SHP77 (cell line): ENCODE measurements around the gene SYNJ1.
"Not testable (repeated sequence)": the region's sequence is repeated elsewhere in the genome, so short reads cannot be mapped to it uniquely, and the experiment has no call there.

Experiments
- DNase-seq, 2 experiments: peaks; one replicate each; lab custom pipeline; 2025; lab: John Stamatoyannopoulos, UW

Gene SYNJ1

DNA sequence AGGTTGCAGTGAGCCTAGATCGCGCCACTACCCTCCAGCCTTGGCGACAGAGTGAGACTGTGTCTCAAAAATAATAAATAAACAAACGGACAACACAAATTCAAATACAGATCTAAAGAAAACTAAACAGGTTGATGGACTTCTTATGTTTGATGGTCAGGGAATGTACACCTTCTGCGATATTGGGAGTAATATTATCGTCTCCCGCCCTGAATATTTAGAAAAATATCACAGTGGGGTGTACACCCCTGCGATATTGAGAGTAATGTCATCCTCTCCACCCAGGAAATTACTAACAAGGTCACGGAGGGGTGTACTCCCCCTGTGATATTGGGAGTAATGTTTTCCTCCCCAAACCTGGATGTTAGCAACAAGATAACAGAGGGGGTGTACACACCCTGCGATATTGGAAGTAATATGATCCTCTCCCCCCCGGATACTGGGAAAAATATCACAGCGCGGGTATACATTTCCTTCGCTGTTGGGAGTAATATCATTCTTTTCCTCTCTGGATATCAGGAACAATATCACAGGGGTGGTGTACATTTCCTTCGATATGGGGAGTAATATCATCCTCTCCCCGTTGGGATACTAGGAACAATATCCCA, 114.3 kb downstream of the SYNJ1 start:
- DNase-seq, result no peak

DNA sequence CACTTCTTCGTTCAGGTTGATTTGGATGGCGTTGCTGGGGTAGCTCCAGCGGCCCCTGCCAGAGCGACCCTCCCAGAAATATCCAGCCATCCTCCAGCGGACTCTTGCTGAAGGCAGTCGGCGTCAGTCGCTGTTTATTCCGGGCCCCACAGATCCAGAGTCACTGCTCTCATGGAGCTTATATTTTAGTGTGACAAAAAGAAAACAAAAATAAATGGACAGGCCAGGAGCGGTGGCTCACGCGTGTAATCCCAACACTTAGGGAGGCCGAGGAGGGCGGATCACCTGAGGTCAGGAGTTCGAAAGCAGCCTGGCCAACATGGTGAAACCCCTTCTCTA, 114.8 kb downstream of the SYNJ1 start:
- DNase-seq, result no peak

DNA sequence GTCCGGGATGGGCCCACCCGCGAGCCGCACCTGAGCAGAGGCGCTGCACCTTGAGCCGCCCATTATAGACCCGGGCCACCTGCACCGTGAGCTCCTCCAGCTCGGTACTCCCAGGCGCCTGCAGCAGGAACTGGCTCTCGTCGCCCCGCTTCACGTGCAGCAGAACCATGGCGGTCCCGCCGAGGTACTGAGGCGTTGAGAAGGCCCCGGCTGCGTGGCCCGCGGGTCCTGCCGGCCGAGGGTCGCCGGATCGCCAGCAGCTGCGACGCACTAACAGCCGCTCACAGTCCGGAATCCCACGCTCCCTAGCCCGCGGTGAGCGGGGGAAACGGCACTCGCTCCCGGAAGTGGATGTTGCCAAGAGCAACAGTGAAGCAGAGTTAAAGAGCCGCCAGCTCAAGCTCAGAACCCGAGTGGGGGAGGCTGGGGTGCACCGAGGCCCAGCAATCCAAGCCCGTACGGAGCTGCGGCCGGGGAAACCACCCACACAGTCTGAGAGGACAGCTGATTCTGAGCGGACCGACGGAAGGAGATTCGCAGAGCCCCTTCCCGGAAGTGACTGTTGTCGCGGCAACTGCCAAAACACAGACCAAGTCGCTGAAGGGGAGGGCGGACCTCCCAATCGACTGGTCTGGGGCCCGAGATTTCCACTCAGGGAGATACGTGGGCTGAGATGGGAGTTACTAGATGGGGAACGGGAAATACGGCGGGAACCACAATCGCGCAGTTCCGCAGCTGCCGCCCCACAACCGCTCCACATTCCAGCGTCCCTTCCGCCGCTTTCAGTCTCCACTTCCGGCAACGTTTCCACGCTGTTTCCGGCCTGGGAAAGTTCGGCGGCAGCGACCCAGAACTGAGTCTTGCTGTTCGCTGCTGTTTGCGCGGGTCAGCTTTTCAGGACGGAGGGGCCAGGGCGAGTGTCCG, 115.5 kb downstream of the SYNJ1 start, which contains the start of gene CFAP298:
CFAP298 (minus strand) TSS at position 303 of the 924 bp plus-strand sequence; CDS start at position 169, 134 bp downstream.
- DNase-seq, result peak; percentile 91 to 92

DNA sequence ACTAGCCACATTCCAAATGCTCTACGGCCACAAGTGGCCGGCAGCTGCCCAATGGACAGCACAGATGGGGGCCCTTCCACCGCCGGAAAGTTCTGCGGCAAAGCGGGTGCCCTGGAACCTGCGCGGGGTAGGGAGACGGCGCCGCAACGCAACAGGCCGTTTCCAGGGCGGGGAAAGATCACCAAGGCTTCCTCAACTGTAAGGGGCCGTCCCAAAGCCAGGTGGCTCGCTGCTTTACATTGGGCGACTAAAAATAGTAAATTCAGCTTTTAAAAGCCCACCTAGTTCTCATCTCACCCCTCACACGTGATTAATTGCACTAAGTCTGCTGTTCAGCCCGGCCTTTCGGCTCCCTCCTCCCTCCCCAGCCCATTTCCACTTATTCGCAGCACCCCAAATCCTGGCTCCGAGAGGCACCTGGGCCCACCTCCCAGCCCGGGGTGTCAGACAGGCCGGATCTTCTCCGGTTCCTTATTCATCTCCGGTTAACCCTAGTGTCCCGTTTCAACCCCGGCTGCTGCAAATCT, 116.3 kb downstream of the SYNJ1 start:
- peak in 1 of 2 experiments; percentile 8 for DNase-seq

DNA sequence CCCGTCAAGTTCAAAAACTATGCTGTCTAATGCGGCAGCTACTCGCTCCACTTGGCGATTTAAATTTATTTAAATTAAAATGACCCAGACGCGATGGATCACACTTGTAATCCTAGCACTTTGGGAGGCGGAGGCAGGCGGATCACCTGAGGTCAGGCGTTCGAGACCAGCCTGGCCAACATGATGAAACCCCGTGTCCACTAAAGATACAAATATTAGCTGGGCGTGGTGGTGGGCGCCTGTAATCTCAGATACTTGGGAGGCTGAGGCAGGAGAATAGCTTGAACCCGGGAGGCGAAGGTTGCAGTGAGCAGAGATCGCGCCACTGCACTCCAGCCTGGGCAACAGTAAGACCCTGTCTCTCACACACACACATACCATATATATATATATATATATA, 116.9 kb downstream of the SYNJ1 start:
- DNase-seq, result not testable (repeated sequence)

DNA sequence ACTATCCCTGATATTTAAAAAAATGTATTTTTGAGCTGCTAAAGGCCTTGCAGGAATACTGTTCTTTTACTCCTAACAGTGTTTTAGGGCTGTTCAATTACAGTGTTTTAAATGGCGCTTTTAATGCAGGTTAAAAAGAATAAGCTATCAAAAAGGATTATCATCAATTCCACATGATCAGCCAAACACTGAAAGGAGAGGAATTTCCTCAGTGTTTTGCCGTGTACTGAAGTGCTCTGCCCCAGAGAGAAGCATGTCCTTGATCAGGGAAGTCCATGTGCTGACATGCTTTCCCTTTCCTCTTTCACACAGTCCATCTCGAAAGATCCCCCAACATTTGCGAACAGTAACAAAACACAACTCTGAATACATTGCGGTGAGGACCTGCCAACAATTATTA, 119.0 kb downstream of the SYNJ1 start:
- DNase-seq, result no peak

DNA sequence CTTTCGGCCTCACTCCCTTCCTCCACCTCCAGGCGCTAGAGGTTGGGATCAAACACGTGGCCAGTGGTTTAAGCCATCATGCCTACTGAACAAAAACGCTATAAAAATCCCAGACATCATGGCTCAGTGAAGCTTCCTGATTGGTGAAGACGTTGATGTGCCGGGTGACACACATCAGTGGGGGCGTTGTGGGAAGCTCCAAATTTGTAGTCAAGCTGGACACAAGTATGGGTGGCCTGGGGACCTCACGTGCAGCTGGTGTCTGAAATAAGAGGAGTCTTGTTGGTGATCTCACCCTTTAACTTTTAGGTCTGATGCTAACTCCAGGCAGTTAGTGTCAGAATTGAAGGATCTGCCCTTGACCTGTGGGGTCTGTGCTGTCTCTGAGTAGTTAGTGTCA, 122.3 kb downstream of the SYNJ1 start:
- DNase-seq, result no peak

DNA sequence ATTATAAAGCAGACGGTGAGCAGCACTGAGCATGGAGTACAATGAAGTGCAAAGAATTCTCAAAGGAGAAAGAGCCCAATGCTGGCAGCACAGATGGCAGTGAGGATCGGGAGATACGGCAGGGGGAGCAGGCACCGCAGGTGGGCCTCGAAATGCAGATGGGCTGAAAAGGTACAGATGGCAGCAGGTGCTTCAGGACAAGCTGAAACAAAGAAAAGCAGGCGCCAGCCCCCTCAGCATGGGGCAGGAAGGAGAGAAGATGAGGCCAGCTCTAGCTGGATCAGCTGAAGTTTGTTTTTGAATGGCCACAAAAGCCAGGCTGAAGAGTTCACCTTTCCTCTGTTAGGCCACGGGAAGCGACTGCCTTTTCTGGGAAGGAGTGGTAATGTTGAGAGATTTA, 123.3 kb downstream of the SYNJ1 start:
- no peak for DNase-seq

DNA sequence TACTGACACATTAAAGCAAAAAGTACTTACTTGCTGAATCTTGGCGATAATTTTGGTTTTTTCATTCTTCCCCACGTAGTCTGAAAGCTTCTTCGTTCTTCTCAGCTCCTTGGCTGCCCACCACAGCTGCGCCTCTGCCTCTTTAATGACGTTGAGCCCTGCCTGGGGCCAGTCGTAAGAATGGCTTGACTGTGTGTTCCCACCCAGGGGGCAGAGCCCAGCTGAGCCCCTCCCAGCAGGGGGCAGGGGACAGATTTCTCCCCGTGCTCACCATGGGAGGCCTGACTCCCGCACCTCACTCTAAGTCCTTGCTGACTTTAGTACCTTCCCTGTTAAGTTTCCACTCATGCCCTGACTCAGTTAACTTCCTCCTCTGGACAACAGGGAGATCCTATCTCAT, 124.7 kb downstream of the SYNJ1 start:
- DNase-seq, result no peak

DNA sequence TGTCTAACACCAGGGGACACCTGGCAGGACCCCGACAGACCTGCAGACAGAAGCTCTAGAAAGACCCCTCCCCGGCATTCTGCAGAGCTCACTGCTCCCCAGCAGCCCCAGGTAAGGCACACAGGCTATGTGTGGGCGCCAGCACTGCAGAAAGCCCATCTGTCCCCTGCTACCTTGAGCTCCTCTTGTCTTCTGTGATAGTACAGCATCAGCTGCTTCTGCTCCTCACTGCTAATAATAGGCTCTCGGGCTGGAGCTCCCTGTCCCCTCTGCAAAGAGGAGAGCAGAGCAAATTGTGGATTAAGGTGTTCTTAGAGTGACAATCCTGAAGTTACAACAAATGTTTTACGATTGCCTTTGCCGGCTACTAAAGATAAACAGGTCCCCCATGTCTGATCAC, 125.7 kb downstream of the SYNJ1 start:
- DNase-seq, result no peak

DNA sequence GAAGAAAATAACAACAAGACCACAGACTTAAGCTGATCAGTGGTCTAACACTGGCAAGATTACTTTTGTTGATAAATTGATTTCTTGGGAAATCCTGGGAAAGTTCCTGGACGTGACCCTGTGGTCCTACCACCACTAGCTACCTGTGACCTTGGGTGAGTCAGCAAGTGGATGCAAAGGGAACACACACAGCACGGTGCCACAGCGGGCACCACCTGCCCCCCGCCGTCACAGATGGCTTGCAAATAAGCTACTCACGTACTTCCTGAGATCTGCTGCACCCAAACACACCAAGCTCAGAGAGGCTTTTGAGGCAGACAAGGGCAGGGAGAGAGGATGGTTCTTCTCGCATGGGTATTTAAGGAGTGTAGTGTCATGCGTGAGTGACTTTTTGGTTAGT, 128.3 kb downstream of the SYNJ1 start:
- no peak for DNase-seq

DNA sequence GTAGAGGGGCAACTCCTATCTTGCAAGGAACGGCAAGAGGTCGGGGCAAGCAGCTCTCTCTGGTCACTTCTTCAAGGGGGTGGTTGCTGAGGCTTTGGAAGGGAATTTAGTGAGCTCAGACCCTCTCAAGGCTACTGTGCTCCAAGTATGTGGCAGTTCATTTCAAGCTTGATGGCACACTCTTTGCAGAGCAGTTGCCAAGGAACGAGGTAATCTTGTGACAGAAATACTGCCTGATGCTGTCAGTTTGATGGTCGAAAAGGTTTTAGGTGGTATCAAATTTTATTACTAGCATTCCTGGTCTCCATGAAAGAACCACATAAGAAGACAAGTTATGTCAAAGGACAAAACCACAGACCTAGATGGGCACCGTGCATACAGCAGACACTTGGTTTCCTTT, 128.7 kb downstream of the SYNJ1 start:
- DNase-seq, result no peak

DNA sequence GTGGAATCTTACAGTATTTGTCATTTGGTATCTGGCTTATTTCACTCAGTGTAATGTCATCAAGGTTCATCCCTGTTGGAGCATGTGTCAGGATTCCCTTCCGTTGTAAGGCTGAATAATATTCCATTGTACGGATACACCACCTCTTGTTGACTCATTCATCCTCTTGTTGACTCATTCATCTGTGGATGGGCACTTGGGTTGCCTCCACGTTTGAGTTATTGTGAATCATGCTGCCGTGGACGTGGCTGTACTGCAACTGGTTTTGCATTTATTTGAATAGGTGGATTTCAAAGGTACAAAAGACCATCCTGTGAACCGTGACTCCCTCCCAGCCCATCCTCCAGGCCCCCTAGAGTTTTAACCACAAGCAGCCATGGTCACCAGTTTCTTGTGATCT, 130.6 kb downstream of the SYNJ1 start:
- DNase-seq, result no peak

DNA sequence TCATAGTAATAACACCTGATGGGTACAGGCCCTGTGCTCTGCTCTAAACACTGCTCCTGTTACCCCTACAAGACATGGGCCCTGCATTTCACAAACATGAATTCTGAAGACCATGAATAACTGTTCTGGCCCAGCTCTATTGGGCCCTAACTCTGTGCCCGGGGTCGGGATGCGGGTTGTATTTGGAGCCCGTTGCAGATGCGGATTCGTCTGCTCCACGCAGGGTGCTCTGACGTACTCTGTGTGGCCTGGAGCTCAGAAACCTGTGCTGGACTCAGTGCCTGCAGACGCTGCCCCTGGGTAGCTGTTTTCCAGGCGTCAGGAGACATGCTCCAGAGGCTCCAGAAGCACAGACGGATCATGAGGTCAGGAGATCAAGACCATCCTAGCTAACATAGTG, 132.4 kb downstream of the SYNJ1 start:
- DNase-seq, result no peak

DNA sequence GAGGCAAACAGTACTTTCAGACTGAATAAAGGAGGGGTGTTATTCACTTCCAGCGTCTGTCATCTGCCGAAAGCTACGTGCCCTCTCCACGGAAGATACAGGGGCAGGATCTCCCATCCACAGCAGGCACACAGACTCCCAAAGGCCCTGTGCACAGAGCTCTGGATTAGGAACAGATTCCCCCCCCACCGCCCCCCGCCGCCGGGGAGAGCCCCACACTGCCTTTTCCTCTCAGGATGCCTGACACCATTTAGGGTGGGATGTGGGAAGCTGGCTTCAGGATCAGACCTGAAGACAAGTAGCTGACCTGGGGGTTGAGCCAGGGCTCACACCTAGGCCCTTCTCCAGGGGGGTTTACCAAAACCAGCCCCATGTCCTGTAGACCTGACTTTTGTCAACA, 134.1 kb downstream of the SYNJ1 start:
- no peak for DNase-seq

DNA sequence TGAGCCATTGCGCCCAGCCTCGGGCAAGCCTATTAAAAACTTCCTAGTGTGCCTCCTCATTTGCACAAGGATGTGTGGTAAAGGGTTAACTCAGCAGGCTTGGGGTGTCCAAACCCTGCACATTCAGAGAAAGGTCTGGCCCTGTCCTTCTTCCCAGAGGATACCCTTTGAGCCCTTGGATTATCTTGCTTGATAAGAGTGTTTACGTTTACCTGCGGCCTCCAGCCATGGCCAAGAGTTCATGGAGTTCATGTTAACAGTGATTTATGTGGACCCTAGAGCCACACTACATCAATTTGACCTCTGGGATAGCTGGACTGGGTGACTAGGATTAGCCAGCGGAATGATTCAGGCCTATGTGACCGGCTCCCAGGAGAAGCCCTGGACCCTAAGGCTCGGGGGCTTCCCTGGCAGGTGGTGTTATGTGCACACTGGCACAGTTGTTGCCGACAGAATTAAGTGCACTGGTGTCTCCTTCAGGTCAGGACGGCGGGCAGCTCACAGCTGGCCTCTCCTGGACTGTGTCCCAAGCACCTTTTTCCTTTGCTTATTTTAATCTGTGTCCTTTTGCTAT, 134.8 kb downstream of the SYNJ1 start:
- DNase-seq, result no peak

DNA sequence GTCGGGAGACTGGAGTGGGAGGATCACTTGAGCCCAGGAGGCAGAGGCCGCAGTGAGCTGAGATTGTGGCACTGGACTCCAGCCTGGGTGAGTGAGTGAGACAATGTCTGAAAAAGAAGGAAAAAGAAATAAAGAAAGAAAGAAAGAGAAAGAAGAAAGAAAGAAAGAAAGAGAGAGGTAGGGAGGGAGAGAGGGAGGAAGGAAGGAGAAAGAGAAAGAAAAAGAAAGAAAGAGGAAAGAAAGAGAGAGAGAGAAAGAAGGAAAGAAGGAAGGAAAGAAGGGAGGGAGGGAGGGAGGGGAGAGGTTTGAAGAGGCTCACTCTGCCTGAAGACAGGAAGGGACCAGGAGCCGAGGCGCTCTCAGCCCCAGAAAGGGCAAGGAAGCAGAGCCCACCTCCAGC, 137.7 kb downstream of the SYNJ1 start:
- no peak for DNase-seq

DNA sequence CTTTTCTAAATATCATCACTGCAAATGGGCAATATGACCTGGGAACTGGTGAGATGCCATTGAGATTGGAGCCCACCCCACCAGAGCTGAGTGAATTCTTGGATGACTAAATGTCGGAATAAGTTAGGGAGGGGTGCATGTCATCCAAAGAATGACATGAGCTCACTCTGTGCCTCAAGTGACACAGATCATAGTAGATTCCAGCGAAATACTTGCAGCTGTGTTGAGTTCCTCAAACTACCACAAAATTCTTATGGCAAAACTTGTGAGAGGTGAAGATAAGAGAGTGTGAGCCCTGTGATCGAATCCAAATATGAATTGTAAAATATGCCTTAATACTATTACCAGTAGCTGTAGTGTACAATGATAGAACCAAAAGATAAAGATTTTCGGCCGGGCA, 140.2 kb downstream of the SYNJ1 start:
- no peak for DNase-seq

DNA sequence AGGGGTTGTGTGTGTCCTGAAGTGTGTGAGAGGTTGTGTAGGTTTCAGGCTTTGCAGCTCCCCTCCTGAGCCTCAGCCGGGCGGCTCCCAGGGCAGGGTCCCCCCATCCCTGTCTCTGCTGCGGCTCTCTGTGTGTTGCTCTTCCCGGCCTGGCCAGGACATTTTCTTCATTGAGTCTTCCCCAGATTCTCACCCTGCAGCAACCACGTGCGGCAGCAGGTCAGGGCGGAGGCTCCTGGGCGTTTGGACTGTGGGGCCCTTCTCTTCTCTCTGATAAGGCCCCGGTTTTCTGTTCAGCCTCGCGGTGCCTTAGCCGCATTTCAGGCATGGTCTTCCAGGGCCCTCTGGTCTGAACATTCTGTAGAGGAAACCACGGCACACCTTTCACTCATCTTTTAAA, 140.7 kb downstream of the SYNJ1 start:
- DNase-seq, result no peak

DNA sequence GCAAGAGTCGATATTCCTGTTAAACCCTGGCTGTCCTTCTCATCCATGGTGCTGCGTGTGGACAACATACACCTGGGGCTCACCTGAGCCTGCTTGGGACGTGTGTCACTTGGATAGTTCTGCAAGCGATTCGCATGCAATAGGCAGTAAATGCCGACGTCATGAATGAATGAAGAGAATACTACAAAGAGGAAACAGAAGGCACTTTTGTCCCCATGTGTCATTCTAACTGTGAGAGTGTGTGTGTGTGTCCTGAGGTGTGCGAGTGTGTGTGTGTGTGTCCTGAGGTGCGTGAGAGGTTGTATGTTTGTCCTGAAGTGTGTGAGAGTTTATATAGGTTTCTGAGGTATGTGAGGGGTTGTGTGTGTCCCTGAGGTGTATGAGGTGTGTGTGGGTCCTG, 141.8 kb downstream of the SYNJ1 start:
- no peak for DNase-seq

DNA sequence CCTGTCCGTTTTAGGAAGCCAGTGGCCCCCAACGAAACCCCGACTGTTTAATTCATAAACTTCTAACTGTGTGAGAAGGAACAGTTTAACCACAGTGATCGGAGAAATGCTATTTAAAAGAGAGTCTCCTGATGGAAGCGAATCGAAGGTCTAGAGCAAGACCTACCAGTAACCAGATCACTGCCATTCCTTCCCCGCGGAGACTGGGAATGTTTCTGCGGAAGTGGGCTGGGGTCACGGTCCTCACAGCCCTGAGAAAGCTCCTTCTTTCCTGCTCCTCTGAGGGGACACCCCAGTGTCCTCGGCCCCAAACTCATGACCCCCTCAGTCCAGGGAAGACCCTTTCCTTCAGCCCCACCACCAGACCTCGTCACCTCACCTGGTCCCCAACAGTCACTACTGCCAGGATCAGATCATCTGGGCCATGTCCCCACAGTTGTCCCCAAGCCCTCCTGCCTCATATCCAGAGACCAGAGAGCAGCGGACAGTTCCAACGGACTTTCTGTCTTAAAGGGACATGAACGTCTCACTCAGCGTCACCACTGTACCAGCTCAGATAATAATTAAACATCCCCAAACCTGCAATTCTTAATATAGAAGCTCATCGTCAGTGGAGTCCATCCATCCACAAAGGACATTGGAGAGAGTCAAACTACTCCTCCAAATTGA, 142.6 kb downstream of the SYNJ1 start, which contains the start of gene TCP10L:
TCP10L (minus strand) TSS at position 482 of the 669 bp plus-strand sequence. CDS start 1,219 bp downstream, outside the sequence.
- no peak for DNase-seq

DNA sequence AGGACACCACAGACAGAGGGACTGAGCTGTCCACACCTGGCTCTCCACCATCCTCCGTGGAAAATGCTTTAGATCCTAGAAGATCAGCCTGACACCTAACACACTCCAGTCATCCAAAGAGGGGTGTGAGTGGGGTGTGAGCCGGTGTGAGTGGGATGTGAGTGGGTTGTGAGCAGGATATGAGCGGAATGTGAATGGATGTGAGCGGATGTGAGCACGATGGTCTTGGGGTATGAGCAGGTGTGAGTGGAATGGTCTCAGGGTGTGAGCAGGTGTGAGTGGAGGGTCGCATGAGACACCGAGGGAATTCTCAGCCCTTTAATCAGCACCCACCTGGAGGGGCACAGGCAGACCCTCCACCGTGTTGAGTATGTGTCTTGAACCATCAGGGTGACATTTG, 143.3 kb downstream of the SYNJ1 start:
- DNase-seq, result no peak
